ENCODE results near the gene KRTAP1-3. TPM values are rescaled to one million over a fixed set of nuclear protein-coding genes. Genes with fewer than 3 reads are reported as not detected.

Gene KRTAP1-3
- total and polyA plus RNA-seq, 9 donors = not detected

DNA sequence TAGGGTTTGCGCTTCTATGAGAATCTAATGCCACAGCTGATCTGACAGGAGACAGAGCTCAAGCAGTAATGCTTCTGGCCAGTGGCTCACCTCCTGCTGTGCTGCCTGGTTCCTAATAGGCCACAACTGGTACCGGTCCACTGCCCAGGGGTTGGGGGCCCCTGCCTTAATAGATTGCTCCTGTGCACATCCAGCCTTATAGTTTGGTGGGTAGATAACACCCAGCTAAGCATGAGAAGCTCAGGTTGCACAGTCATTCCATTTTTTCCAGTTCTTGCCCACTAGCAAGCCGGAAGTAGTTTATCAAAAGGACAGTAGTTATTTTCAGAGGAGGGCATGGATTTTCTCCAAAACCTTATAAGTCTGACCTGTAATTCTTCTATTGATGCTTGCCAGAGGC lies 15.3 kb downstream of the KRTAP1-3 start:
- H3K4me1 ChIP-seq (ENCODE audit: insufficient read depth) = no peaks in the 10 kb centered on the region
- no peak overlapping the region for H3K27ac ChIP-seq
- no peaks in the 10 kb centered on the region for H3K9me3 ChIP-seq
- no peaks in the 10 kb centered on the region for H3K36me3 ChIP-seq
- no peak for DNase-seq
- intact Hi-C loops (cut with DNase I) = no loop called here
- TF ChIP-seq EP300 (IDR thresholded peaks at IDR 0.05) (no peak), CTCF (IDR thresholded peaks at IDR 0.05) (no peak), POLR2A (IDR thresholded peaks at IDR 0.05) (no peak)
- no peaks in the 10 kb centered on the region for H3K27me3 ChIP-seq
- H3K4me3 ChIP-seq = no peak overlapping the region
- 93 to 96% (median 95%) methylated on average over 3 of the region's 3 CpGs for WGBS, 3 donors

GRCh38 chr17:41018541-41018940 lies 16.1 kb downstream of the KRTAP1-3 start:
- intact Hi-C loops (cut with DNase I) = no loop called here
- Histone ChIP-seq H3K4me3 (no peak overlapping the region), H3K4me1 (ENCODE audit: insufficient read depth) (no peaks in the 10 kb centered on the region), H3K36me3 (no peaks in the 10 kb centered on the region), H3K27ac (no peak overlapping the region), H3K9me3 (no peaks in the 10 kb centered on the region), H3K27me3 (no peaks in the 10 kb centered on the region)
- DNase-seq = no peak
- 87 to 93% (median 90%) methylated on average over 3 of the region's 3 CpGs for WGBS, 3 donors
- TF ChIP-seq EP300 (IDR thresholded peaks at IDR 0.05) (no peak), CTCF (IDR thresholded peaks at IDR 0.05) (no peak), POLR2A (IDR thresholded peaks at IDR 0.05) (no peak)

- Histone ChIP-seq H3K27ac (no peak overlapping the region), H3K4me3 (no peak overlapping the region), H3K9me3 (no peaks in the 10 kb centered on the region), H3K4me1 (ENCODE audit: insufficient read depth) (no peaks in the 10 kb centered on the region), H3K36me3 (no peaks in the 10 kb centered on the region), H3K27me3 (no peaks in the 10 kb centered on the region)
- TF ChIP-seq CTCF (IDR thresholded peaks at IDR 0.05) = no peak
- intact Hi-C loops (cut with DNase I) = no loop called here
- 82 to 86% (median 84%) methylated on average over 13 of the region's 13 CpGs for WGBS, 3 donors
- no peak for DNase-seq
These were observed 18.0 kb downstream of the KRTAP1-3 start for GRCh38 chr17:41016578-41017215.

DNA sequence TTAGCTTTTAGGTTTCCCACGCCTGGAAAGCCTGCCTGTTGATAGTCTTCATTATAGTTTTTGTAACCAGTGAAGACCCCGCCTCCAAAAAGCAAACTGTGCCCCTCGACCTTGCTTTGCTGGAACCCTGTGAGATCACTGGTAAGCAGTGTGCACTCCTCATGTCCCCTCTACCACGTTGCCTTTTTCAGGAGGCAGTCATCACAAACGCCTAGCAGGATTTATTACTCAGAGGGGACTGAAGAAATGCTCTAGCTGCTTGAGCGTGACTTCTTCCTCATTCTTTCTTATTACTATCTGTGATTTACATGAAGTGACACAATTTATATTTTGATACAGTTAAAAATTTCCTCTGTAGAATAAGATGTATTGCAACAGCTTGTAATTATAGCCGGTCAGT lies 19.2 kb downstream of the KRTAP1-3 start:
- no peak for DNase-seq
- H3K9me3 ChIP-seq = no peaks in the 10 kb centered on the region
- H3K27me3 ChIP-seq = no peaks in the 10 kb centered on the region
- no peak overlapping the region for H3K4me3 ChIP-seq
- no peak overlapping the region for H3K27ac ChIP-seq
- H3K4me1 ChIP-seq (ENCODE audit: insufficient read depth) = no peaks in the 10 kb centered on the region
- TF ChIP-seq CTCF (IDR thresholded peaks at IDR 0.05) (no peak), POLR2A (IDR thresholded peaks at IDR 0.05) (no peak), EP300 (IDR thresholded peaks at IDR 0.05) (no peak)
- 62 to 70% (median 70%) methylated on average over 7 of the region's 7 CpGs for WGBS, 3 donors
- intact Hi-C loops (cut with DNase I) = no loop called here
- no peaks in the 10 kb centered on the region for H3K36me3 ChIP-seq
